ENCODE results near the gene GPR150. TPM values are rescaled to one million over a fixed set of nuclear protein-coding genes. Genes with fewer than 3 reads are reported as not detected.
A peak's percentile ranks its signal among the peaks of the same experiment; 100 is the strongest.

GPR150 gene
- total RNA-seq, 1 experiment from 2014 or later, result not detected

DNA sequence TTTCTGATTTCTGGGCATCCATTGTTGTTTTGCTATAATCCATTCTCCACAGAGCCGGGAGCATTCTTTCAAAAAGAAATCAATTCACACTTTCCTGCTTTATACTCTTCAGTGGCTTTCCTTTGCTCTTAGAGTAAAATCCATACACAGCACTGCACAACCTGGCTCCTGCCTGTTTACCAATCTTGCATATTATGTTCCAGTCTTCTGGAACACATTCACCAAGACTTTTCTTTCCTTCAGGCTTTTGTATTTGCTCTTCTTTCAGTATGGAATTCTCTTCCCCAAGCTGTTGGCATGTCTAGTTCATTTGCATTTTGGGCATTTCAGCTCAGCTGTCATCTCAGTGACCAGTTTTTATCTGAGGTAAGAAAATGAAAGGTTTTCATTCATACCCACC, 33.0 kb downstream of the GPR150 start:
- no peaks in the 10 kb centered on the region for H3K36me3 ChIP-seq
- no peaks in the 10 kb centered on the region; the same call in 1 of the 2 replicates for H3K4me1 ChIP-seq
- H3K9me3 ChIP-seq (replicated peaks), result no peaks in the 10 kb centered on the region
- H3K4me3 ChIP-seq, result no peak overlapping the region
- no peak overlapping the region for H3K27ac ChIP-seq
- no peak for DNase-seq
- H3K27me3 ChIP-seq, result no peaks in the 10 kb centered on the region

DNA sequence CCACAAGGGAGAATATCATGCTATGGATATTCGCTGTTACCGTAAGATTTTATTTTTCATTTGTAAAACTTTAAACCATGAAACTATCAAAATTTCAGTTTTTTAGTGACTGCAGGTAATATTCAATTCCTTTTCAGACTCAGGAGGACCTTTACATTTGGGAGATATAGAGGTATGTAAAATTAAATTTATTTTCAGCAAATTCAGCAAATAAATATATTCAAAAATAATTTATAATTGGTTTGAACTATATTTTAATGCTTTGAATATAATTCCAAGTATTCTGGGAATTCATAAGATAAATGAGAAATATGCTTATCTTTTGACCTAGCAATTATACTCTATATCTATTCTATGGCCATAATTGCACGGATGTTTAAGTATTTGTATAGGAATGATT, 34.3 kb downstream of the GPR150 start:
- no peak for DNase-seq
- Histone ChIP-seq H3K36me3 (no peaks in the 10 kb centered on the region), H3K4me1 (no peaks in the 10 kb centered on the region; the same call in 1 of the 2 replicates), H3K9me3 (replicated peaks) (no peaks in the 10 kb centered on the region), H3K27ac (no peak overlapping the region), H3K4me3 (no peak overlapping the region), H3K27me3 (no peaks in the 10 kb centered on the region)

DNA sequence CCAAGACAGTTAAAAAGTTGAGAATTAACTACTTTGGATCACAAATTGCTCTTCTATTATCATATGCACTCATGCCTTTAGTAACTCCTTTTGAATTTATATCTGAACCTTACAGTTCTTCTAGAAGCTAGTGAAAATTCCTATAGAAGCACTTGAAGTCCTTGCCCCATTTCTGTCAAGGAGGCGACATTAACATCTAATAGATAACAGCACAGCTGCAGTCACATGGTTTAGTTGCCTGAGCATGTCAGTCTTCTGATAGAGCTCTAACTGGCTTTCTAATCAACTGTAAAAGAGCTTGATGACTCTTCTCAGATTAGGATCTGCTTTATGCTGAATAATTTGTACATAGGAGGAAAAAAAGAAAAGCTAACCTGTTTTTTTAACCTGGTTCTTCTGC, 35.7 kb downstream of the GPR150 start:
- H3K9me3 ChIP-seq (replicated peaks), result no peaks in the 10 kb centered on the region
- H3K27me3 ChIP-seq, result no peaks in the 10 kb centered on the region
- H3K4me3 ChIP-seq, result no peak overlapping the region
- H3K27ac ChIP-seq, result no peak overlapping the region
- no peaks in the 10 kb centered on the region; the same call in 1 of the 2 replicates for H3K4me1 ChIP-seq
- no peaks in the 10 kb centered on the region for H3K36me3 ChIP-seq
- DNase-seq, result no peak

- H3K27ac ChIP-seq, result no peak overlapping the region
- no peak for DNase-seq
- H3K9me3 ChIP-seq (replicated peaks), result no peaks in the 10 kb centered on the region
- no peaks in the 10 kb centered on the region for H3K27me3 ChIP-seq
- H3K4me3 ChIP-seq, result no peak overlapping the region
- no peaks in the 10 kb centered on the region for H3K36me3 ChIP-seq
- H3K4me1 ChIP-seq, result peaks cover 2% of the 10 kb centered on the region
Measured at GRCh38 chr5:95660060-95660459, 40.2 kb downstream of the GPR150 start.

GRCh38 chr5:95662946-95663345, 43.1 kb downstream of the GPR150 start:
- no peak for DNase-seq
- Histone ChIP-seq H3K27ac (no peak overlapping the region), H3K4me1 (peaks cover 2% of the 10 kb centered on the region; the same call in 1 of the 2 replicates), H3K9me3 (replicated peaks) (no peaks in the 10 kb centered on the region), H3K27me3 (no peaks in the 10 kb centered on the region), H3K4me3 (no peak overlapping the region), H3K36me3 (no peaks in the 10 kb centered on the region)

- H3K4me3 ChIP-seq, result no peak overlapping the region
- no peak overlapping the region for H3K27ac ChIP-seq
Measured at GRCh38 chr5:95664204-95664786, 44.4 kb downstream of the GPR150 start.

DNA sequence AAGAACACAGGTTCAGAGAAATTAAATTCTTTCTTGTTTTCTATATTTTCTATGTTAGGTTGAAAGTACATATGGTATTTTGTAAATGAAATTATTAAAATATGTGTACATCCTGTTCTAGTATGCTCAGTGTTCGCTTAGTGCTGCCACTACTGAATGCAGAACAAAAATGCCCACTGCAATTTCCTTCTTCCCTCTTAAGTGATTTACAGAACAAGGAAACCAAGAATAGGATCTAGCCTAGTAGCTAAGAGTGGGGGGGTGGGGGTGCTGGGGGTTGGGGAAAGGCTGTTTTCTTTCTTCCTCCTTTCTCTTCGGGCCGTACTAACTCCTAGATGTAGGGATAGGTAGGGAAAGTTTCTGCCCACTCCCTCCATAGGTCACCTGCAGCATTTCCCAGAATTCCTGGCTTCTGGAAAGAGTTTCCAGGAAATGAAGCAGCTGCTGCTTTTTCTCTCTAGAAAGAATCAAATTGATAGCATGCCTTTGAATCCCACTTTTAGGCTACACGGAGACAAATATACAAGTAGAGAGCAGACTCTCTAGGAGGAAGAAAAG, 47.3 kb downstream of the GPR150 start:
- Histone ChIP-seq H3K27me3 (no peaks in the 10 kb centered on the region), H3K9me3 (replicated peaks) (no peaks in the 10 kb centered on the region), H3K36me3 (no peaks in the 10 kb centered on the region), H3K27ac (no peak overlapping the region), H3K4me1 (peaks cover 21% of the 10 kb centered on the region), H3K4me3 (no peak overlapping the region)
- no peak for DNase-seq

More at GRCh38 chr5:95664204-95664786, 44.4 kb downstream of the GPR150 start:
- DNase-seq, result peak in 1 of 2 experiments; percentile 67
- Histone ChIP-seq H3K9me3 (replicated peaks) (no peaks in the 10 kb centered on the region), H3K36me3 (no peaks in the 10 kb centered on the region), H3K4me1 (peaks cover 12% of the 10 kb centered on the region), H3K27me3 (no peaks in the 10 kb centered on the region)

DNA sequence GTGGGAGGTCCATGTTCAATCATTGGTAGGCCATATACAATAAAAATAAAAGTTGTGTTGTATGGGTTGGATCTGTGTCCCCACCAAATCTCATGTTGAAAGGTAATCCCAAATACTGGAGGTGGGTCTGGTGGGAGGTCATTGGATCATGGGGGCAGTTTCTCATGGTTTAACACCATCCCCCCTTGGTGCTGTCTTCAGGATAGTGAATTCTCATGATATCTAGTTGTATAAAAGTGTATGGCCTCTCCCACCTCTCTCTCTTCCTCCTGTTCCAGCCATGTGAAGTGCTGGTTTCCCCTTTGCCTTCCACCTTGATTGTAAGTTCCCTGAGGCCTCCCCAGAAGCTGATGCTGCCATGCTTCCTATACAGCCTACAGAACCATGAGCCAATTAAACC, 47.8 kb downstream of the GPR150 start:
- Histone ChIP-seq H3K27ac (no peak overlapping the region), H3K9me3 (replicated peaks) (no peaks in the 10 kb centered on the region), H3K4me3 (no peak overlapping the region), H3K4me1 (peaks cover 21% of the 10 kb centered on the region), H3K27me3 (no peaks in the 10 kb centered on the region), H3K36me3 (no peaks in the 10 kb centered on the region)
- DNase-seq, result no peak

- Histone ChIP-seq H3K27ac (no peak overlapping the region), H3K4me1 (peaks cover 21% of the 10 kb centered on the region), H3K36me3 (no peaks in the 10 kb centered on the region), H3K4me3 (no peak overlapping the region), H3K9me3 (replicated peaks) (no peaks in the 10 kb centered on the region), H3K27me3 (no peaks in the 10 kb centered on the region)
- DNase-seq, result no peak
Measured at GRCh38 chr5:95668216-95668615, 48.3 kb downstream of the GPR150 start.

DNA sequence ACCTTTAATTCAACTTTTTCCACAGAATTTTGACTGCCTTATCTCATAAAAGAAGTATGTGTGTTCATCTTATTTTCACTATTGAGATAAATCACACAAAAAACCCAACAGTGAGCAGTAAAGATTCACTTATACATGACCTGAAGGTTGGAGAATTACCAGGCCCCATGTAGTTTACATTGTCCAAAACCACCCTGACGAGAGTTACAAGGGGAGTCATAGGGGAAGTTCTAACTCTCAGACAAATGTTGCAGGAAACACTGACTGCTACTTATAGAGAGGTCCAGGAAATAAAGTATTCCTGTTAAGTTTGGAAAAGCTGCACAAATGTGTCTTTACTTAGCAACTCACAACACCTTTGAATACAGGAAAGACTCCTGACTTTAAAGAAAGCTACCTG, 48.8 kb downstream of the GPR150 start:
- Histone ChIP-seq H3K27ac (no peak overlapping the region; the same call in 1 of the 2 replicates), H3K4me1 (peaks cover 21% of the 10 kb centered on the region), H3K27me3 (no peaks in the 10 kb centered on the region), H3K4me3 (no peak overlapping the region), H3K9me3 (replicated peaks) (no peaks in the 10 kb centered on the region), H3K36me3 (no peaks in the 10 kb centered on the region)
- no peak for DNase-seq

GRCh38 chr5:95669540-95669939, 49.7 kb downstream of the GPR150 start:
- peak; percentile 75 to 82 for DNase-seq
- Histone ChIP-seq H3K4me1 (peaks cover 19% of the 10 kb centered on the region), H3K4me3 (no peak overlapping the region), H3K27ac (peak overlapping the region; percentile 7), H3K9me3 (replicated peaks) (no peaks in the 10 kb centered on the region), H3K36me3 (no peaks in the 10 kb centered on the region), H3K27me3 (no peaks in the 10 kb centered on the region)

DNA sequence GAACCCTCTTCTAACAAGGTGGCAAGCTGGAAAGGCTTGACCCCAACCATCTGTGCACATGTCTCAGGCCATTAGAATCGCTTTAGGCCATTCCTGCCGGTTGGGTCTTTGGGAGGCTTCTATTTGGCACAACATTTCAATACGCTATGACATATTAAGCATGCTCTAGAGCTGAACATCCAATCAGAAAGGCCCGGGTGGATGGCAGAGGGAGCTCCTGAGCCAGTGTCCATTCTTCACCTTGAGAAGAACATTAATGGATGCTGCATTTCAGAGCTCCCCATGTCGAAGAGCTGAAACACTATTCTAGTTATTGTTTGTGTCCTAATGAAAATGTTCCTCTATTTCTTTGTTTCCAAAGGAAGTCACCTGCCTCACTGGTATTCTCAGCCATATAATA, 50.1 kb downstream of the GPR150 start:
- DNase-seq, result no peak
- Histone ChIP-seq H3K27ac (no peak overlapping the region; the same call in 1 of the 2 replicates), H3K9me3 (replicated peaks) (no peaks in the 10 kb centered on the region), H3K4me1 (peaks cover 19% of the 10 kb centered on the region), H3K27me3 (no peaks in the 10 kb centered on the region), H3K4me3 (no peak overlapping the region), H3K36me3 (no peaks in the 10 kb centered on the region)

- no peak for DNase-seq
- no peak overlapping the region for H3K27ac ChIP-seq
- H3K4me1 ChIP-seq, result peaks cover 19% of the 10 kb centered on the region
- no peaks in the 10 kb centered on the region for H3K36me3 ChIP-seq
- no peaks in the 10 kb centered on the region for H3K9me3 ChIP-seq (replicated peaks)
- H3K4me3 ChIP-seq, result no peak overlapping the region
- H3K27me3 ChIP-seq, result no peaks in the 10 kb centered on the region
Measured at GRCh38 chr5:95670568-95670967, 50.7 kb downstream of the GPR150 start.
